K562 (cell line): ENCODE data around the gene TUBA8. TPM values are rescaled to one million over a fixed set of nuclear protein-coding genes. Genes with fewer than 3 reads are reported as not detected.

Experiments used
- ATAC-seq: fragments of 200-7000 bp; cut with Tn5 transposase; 3 replicates; pipeline ENCODE4 v1.9.1; 2020; ENCODE audit warnings: moderate library complexity
- BruUV-seq: library from RNA; stranded (reverse); fragments of 400-500 nt; replicated peaks from 2 replicates; lab custom pipeline; 2021; lab: Mats Ljungman, UMichigan
- CTCF ChIA-PET: fragments of 300-600 bp; formaldehyde crosslinking; extraction: SDS; loops from one replicate; lab custom pipeline; 2021; ENCODE audit warnings: low intra/inter-chr PET ratio; lab: Yijun Ruan, JAX
- POLR2A ChIA-PET: fragments of 300-600, 350-650 bp; sonication (Branson Sonifier 250); formaldehyde crosslinking; extraction: SDS; loops from one replicate; lab custom pipeline; 2021; ENCODE audit warnings: antibody characterized with exemption, inconsistent platforms; lab: Yijun Ruan, JAX
- DNase-seq, 4 experiments: peaks; one replicate each; pipeline versions ENCODE4 v3.0.0 to v3.0.0-alpha.2; 2011 to 2018; ENCODE audit warnings: low spot score in 3 of 4, mixed read lengths in 3 of 4; ENCODE audit errors: extremely low read depth in 1 of 4
- FAIRE-seq: peaks from 2 replicates; lab custom pipeline; 2011; peaks lifted over from hg19 to GRCh38; lab: Jason Lieb, UNC
- H2AFZ ChIP-seq: 2 replicates; pipeline ENCODE4 v1.6.0; 2011; ENCODE audit warnings: low read depth, low read length, control low read depth, inconsistent platforms
- H3K27ac ChIP-seq: fragments of 200-600 bp; 3 replicates; pipeline ENCODE4 v1.8.0; 2011; ENCODE audit warnings: low read depth, mild to moderate bottlenecking, control low read depth, inconsistent platforms, low read length, moderate library complexity, mixed read lengths; ENCODE audit errors: extremely low read depth
- H3K27me3 ChIP-seq, 2 experiments: fragments of 300-600 bp in 1 of 2; 2 replicates in 1 of 2; 3 replicates in 1 of 2; pipeline versions ENCODE4 v1.6.0 to v1.8.0; 2011; ENCODE audit warnings: inconsistent platforms in 2 of 2, low read length in 2 of 2, mild to moderate bottlenecking in 1 of 2, mixed read lengths in 1 of 2, moderate library complexity in 1 of 2; ENCODE audit not compliant: control insufficient read depth in 2 of 2, insufficient read depth in 2 of 2
- H3K36me3 ChIP-seq: fragments of 300-600 bp; 3 replicates; pipeline ENCODE4 v1.8.0; 2011; ENCODE audit warnings: mild to moderate bottlenecking, low read length, inconsistent platforms; ENCODE audit not compliant: control insufficient read depth, insufficient read depth
- H3K4me1 ChIP-seq, 2 experiments: fragments of 200-600 bp in 1 of 2; replicated peaks in 1 of 2; 2 replicates in 1 of 2; 3 replicates in 1 of 2; pipeline versions ENCODE4 v1.5.1 to v1.8.0; 2011; ENCODE audit warnings: inconsistent platforms in 2 of 2, low read length in 2 of 2, mild to moderate bottlenecking in 1 of 2, mixed read lengths in 1 of 2, moderate library complexity in 1 of 2; ENCODE audit not compliant: control insufficient read depth in 2 of 2, insufficient read depth in 2 of 2
- H3K4me2 ChIP-seq: 2 replicates; pipeline ENCODE4 v1.6.1; 2011; ENCODE audit warnings: low read length, control low read depth, inconsistent platforms, mixed read lengths; ENCODE audit not compliant: insufficient read depth
- H3K4me3 ChIP-seq: fragments of 200-600 bp; sonication (generic), shearing (Covaris generic); 2 replicates; pipeline ENCODE4 v1.5.1; 2016; ENCODE audit warnings: control low read depth, inconsistent platforms
- H3K79me2 ChIP-seq: fragments of 200-600 bp; 3 replicates; pipeline ENCODE4 v1.8.0; 2011; ENCODE audit warnings: low read length, inconsistent platforms; ENCODE audit not compliant: control insufficient read depth, insufficient read depth
- H3K9ac ChIP-seq, 2 experiments: 2 replicates each; pipeline versions ENCODE4 v1.6.0 to v1.6.1; 2011; ENCODE audit warnings: low read depth in 2 of 2, low read length in 2 of 2, control low read depth in 1 of 2, inconsistent platforms in 1 of 2, mild to moderate bottlenecking in 1 of 2, mixed read lengths in 1 of 2; ENCODE audit not compliant: insufficient read depth in 1 of 2
- H3K9me1 ChIP-seq: one replicate; pipeline ENCODE4 v1.6.0; 2011; ENCODE audit warnings: inconsistent platforms, mild to moderate bottlenecking, low read length, moderate library complexity; ENCODE audit not compliant: control insufficient read depth, insufficient read depth
- H3K9me3 ChIP-seq: replicated peaks from 2 replicates; pipeline ENCODE4 v1.5.1; 2011; ENCODE audit warnings: low read depth, low read length, inconsistent platforms; ENCODE audit not compliant: control insufficient read depth, insufficient read depth
- H4K20me1 ChIP-seq: replicated peaks from 2 replicates; pipeline ENCODE4 v1.6.1; 2011; ENCODE audit warnings: low read length, inconsistent platforms, mixed read lengths; ENCODE audit not compliant: control insufficient read depth, insufficient read depth
- HEY1 ChIP-seq: fragments of 250-450 bp; sonication (Bioruptor Pico); IDR thresholded peaks from 2 replicates; pipeline ENCODE4 v1.5.0; 2020; ENCODE audit warnings: mild to moderate bottlenecking, moderate library complexity, borderline replicate concordance
- LARP7 ChIP-seq: fragments of 450-650 bp; IDR thresholded peaks from 2 replicates; pipeline ENCODE4 v1.6.1; 2016
- PCBP1 ChIP-seq: fragments of 200-400 bp; formaldehyde crosslinking; IDR thresholded peaks from 2 replicates; pipeline ENCODE4 v1.6.1; 2018; ENCODE audit warnings: mild to moderate bottlenecking, low read depth, low read length; ENCODE audit not compliant: poor library complexity, severe bottlenecking
- PHB2 ChIP-seq: fragments of 450-650 bp; IDR thresholded peaks from 2 replicates; pipeline ENCODE4 v1.6.1; 2017; ENCODE audit warnings: low read depth
- POLR2G ChIP-seq: fragments of 200-400 bp; formaldehyde crosslinking; IDR thresholded peaks from 2 replicates; pipeline ENCODE4 v1.6.1; 2017; ENCODE audit warnings: low read depth, mild to moderate bottlenecking, antibody characterized with exemption, low read length, moderate library complexity
- ZNF232 ChIP-seq: sonication (generic); formaldehyde crosslinking; IDR thresholded peaks from 2 replicates; pipeline ENCODE4 v1.8.0; 2022; ENCODE audit warnings: mild to moderate bottlenecking, missing genetic modification reagents
- WGBS: fragments of 100-300 bp; shearing (Covaris generic); methylation state at CpG from one replicate; pipeline ENCODE4 v1.1.6; 2016; ENCODE audit warnings: low coverage, mixed read lengths; ENCODE audit not compliant: insufficient coverage; ENCODE audit errors: missing lambda C conversion rate; 5-methylcytosine and 5-hydroxymethylcytosine counted together
- in situ Hi-C: fragments of 300-500 bp; cut with MboI; formaldehyde crosslinking; loops from 4 replicates; pipeline ENCODE4 v1.15.0; 2018; ENCODE audit warnings: inconsistent platforms, mixed read lengths
- intact Hi-C: fragments of 100-400 bp; cut with micrococcal nuclease; formaldehyde crosslinking; loops from 2 replicates; pipeline ENCODE4 v1.14.2; 2022
- polyA plus RNA-seq, 8 experiments: library from polyadenylated mRNA; depleted of rRNA in 4 of 8; stranded (reverse) in 5 of 8; unstranded in 3 of 8; fragments of >200 nt; fragmentation: Nextera tagmentation in 2 of 8; fragmentation: Illumina TruSeq in 1 of 8; extraction: Ambion mirVana in 2 of 8; extraction: Trizol in 1 of 8; gene quantifications; 2 replicates each; pipeline versions ENCODE4 v1.2.1 to v1.2.3, GENCODE V29; 2011 to 2014; ENCODE audit warnings: inconsistent platforms in 1 of 8, missing spikeins in 1 of 8
- total RNA-seq, 7 experiments: library from RNA; depleted of rRNA in 6 of 7; stranded (reverse); fragments of >200 nt in 6 of 7; fragmentation: Illumina TruSeq in 2 of 7; extraction: Trizol in 2 of 7; gene quantifications; 2 replicates each; pipeline versions ENCODE4 v1.2.1 to v1.2.3, GENCODE V29; 2011 to 2021; ENCODE audit warnings: low replicate concordance in 1 of 7

The TUBA8 gene
- total and polyA plus RNA-seq, 9 of the 15 experiments (the other 6 are each of a cell fraction or from before 2014, with no cell fraction given), result 0.07 to 1.1 (median 0.65) TPM

DNA sequence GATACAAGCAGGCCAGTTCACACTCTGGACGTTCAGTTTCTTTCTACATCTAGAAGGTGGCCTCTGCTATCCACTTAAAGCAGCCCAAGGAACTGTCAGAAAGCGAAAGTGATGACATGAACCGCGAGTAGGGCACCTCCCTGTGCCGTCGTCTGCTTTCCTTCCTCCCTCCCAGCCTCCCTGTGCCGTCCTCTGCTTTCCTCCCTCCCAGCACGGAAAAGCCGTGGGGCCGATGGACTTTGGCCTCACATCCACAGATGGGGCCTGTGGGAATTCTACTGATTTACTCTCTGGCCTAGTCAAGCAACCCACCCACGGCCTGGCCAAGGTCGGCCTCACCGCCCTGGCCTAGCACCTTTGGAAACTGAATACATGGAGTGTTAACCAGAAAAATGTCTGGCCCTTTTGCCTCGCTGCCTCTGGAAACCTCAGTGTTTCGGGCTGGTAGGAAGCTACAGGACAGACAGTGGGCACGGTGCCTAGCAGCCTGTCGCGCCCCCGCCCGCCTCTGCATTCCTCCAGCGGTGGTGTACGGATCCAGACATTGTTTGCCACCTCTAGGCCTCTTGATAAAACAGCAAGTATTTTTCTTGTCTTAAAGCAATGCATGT is 18.6 kb upstream of the TUBA8 start:
- TF ChIP-seq PCBP1 (no peak), LARP7 (no peak), PHB2 (no peak), POLR2G (peak; percentile 49; the same call in 1 of the 2 replicates), ZNF232 (CRISPR knock-in tag) (no peak), HEY1 (no peak)
- TF ChIP-seq, all 486 proteins: peak for 1
- Histone ChIP-seq H3K4me1 (no peaks in the 10 kb centered on the region), H2AFZ (no peak overlapping the region), H3K4me3 (no peak overlapping the region), H3K4me2 (no peak overlapping the region), H3K9me1 (peaks cover 5% of the 10 kb centered on the region), H3K27ac (no peak overlapping the region), H3K36me3 (peaks cover 44% of the 10 kb centered on the region; the same call in 2 of the 3 replicates), H3K79me2 (no peaks in the 10 kb centered on the region), H4K20me1 (no peaks in the 10 kb centered on the region), H3K9ac (no peak overlapping the region), H3K9me3 (no peaks in the 10 kb centered on the region; the same call in 1 of the 2 replicates), H3K27me3 (no peaks in the 10 kb centered on the region)
- CTCF ChIA-PET, result interaction anchor here (0.7 kb wide), 1 partner anchor 1037 kb away, joined by 3 read pairs; no protein-coding TSS in a partner anchor
- FAIRE-seq (no peak), DNase-seq (no peak), ATAC-seq (no peak; the same call in 1 of the 3 replicates)
- no TSS peak for BruUV-seq
- intact Hi-C loops, result no loop called here
- 95% methylated on average over 22 of the region's 22 CpGs for WGBS
- in situ Hi-C loops, result no loop called here
- POLR2A ChIA-PET, result interaction anchor here (0.6 to 1.5 kb wide), 6 partner anchors 8 to 1910 kb away, joined by 3 to 5 read pairs (median 3); no protein-coding TSS in a partner anchor
